ENCODE measurements around the gene KHDC1L.
"Not testable (repeated sequence)": the region's sequence is repeated elsewhere in the genome, so short reads cannot be mapped to it uniquely, and the experiment has no call there.

The KHDC1L gene

DNA sequence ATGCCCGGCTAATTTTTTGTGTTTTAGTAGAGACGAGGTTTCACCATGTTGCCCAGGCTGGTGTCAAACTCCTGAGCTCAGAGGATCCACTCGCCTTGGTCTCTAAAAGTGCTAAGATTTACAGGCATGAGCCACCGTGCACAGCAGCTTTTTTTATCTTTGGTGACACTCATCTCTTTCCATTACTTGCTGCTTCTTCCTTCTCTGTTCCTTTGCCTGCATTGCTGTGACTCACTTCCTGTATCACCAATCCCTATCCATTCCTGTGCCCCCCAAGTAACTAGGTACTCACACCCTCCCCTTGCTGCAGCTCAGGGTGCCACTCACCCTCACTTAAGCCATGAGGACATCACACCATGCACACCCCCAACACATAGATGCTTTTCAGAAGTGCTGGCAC lies 24.6 kb downstream of the KHDC1L start:
- no peak overlapping the region for H3K18ac ChIP-seq (ENCODE audit: low read depth in 1 of 2, low read length in 2 of 2)
- H2AK5ac ChIP-seq (ENCODE audit: low read length, severe bottlenecking), result no peak overlapping the region
- H2BK15ac ChIP-seq (ENCODE audit: low read depth, poor library complexity, severe bottlenecking), result no peak overlapping the region
- peak; percentile 18 for DNase-seq
- no peak overlapping the region for H3K14ac ChIP-seq (ENCODE audit: low read length in 2 of 2)
- H3K27ac ChIP-seq (ENCODE audit: low read length, poor library complexity, severe bottlenecking), result no peak overlapping the region
- H3K4me2 ChIP-seq (ENCODE audit: low read length, poor library complexity, severe bottlenecking), result no peak overlapping the region
- no peaks in the 10 kb centered on the region for H3K9me3 ChIP-seq (ENCODE audit: control insufficient read depth, low read length)
- H3K23ac ChIP-seq (ENCODE audit: low read length in 2 of 2), result no peak overlapping the region
- no peak overlapping the region for H3K9ac ChIP-seq (ENCODE audit: low read length)
- H2BK12ac ChIP-seq (ENCODE audit: low read length in 2 of 2), result no peak overlapping the region
- no peak overlapping the region for H2BK120ac ChIP-seq (ENCODE audit: low read depth, low read length)
- no peaks in the 10 kb centered on the region for H3K36me3 ChIP-seq (ENCODE audit: control insufficient read depth in 1 of 2, insufficient read depth in 2 of 2, low read depth in 1 of 2, low read length in 2 of 2)
- H3K4ac ChIP-seq (ENCODE audit: low read depth in 1 of 2, low read length in 2 of 2), result no peak overlapping the region
- H3K4me3 ChIP-seq (ENCODE audit: insufficient read depth in 1 of 2, low read depth in 1 of 2, low read length in 2 of 2), result no peak overlapping the region
- H4K8ac ChIP-seq (ENCODE audit: low read length), result no peak overlapping the region
- H3K27me3 ChIP-seq (ENCODE audit: control insufficient read depth in 1 of 2, insufficient read depth in 1 of 2, low read length in 2 of 2), result no peaks in the 10 kb centered on the region
- H4K91ac ChIP-seq (ENCODE audit: low read length), result no peak overlapping the region
- no peak overlapping the region for H2AFZ ChIP-seq (ENCODE audit: low read depth, low read length)
- WGBS, result 62% methylated on average over 4 of the region's 4 CpGs
- peaks cover 2% of the 10 kb centered on the region for H3K4me1 ChIP-seq (ENCODE audit: control insufficient read depth, insufficient read depth, low read depth, low read length)
- no peaks in the 10 kb centered on the region for H3K79me1 ChIP-seq (replicated peaks; ENCODE audit: low read length, poor library complexity, severe bottlenecking)
- no peak overlapping the region for H2BK5ac ChIP-seq (ENCODE audit: low read depth, low read length, poor library complexity, severe bottlenecking)

DNA sequence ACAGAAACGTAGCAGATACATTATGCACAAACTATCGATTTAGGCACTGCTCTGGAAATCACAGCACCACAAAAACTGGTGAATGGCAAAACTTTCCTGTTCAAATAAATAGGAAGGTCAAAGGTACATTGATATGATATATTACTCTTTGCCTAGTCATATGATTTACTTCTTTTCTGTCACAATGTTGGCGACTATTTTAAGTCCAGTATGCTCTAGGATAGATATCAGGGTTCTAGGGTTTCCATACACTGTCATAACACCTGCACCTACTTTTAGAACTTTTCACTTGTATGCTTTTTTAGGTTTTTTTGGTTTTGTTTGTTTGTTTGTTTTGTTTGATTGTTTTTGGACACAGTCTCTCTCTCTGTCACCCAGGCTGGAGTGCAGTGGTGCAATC lies 25.0 kb downstream of the KHDC1L start:
- Histone ChIP-seq H3K27ac (ENCODE audit: low read length, poor library complexity, severe bottlenecking) (no peak overlapping the region), H3K4me2 (ENCODE audit: low read length, poor library complexity, severe bottlenecking) (no peak overlapping the region), H3K4me3 (ENCODE audit: insufficient read depth in 1 of 2, low read depth in 1 of 2, low read length in 2 of 2) (no peak overlapping the region), H2AK5ac (ENCODE audit: low read length, severe bottlenecking) (no peak overlapping the region), H3K23ac (ENCODE audit: low read length in 2 of 2) (no peak overlapping the region), H4K91ac (ENCODE audit: low read length) (no peak overlapping the region), H3K4me1 (ENCODE audit: control insufficient read depth, insufficient read depth, low read depth, low read length) (peaks cover 2% of the 10 kb centered on the region), H3K79me1 (replicated peaks; ENCODE audit: low read length, poor library complexity, severe bottlenecking) (no peaks in the 10 kb centered on the region), H2BK15ac (ENCODE audit: low read depth, poor library complexity, severe bottlenecking) (no peak overlapping the region), H3K14ac (ENCODE audit: low read length in 2 of 2) (no peak overlapping the region), H3K4ac (ENCODE audit: low read depth in 1 of 2, low read length in 2 of 2) (no peak overlapping the region), H2AFZ (ENCODE audit: low read depth, low read length) (no peak overlapping the region), H3K18ac (ENCODE audit: low read depth in 1 of 2, low read length in 2 of 2) (no peak overlapping the region), H2BK120ac (ENCODE audit: low read depth, low read length) (no peak overlapping the region), H3K27me3 (ENCODE audit: control insufficient read depth in 1 of 2, insufficient read depth in 1 of 2, low read length in 2 of 2) (peaks cover 0 to under 1% of the 10 kb centered on the region in 2 experiments), H2BK12ac (ENCODE audit: low read length in 2 of 2) (no peak overlapping the region), H4K8ac (ENCODE audit: low read length) (no peak overlapping the region), H2BK5ac (ENCODE audit: low read depth, low read length, poor library complexity, severe bottlenecking) (no peak overlapping the region), H3K36me3 (ENCODE audit: control insufficient read depth in 1 of 2, insufficient read depth in 2 of 2, low read depth in 1 of 2, low read length in 2 of 2) (no peaks in the 10 kb centered on the region), H3K9ac (ENCODE audit: low read length) (no peak overlapping the region), H3K9me3 (ENCODE audit: control insufficient read depth, low read length) (no peaks in the 10 kb centered on the region)
- DNase-seq, result no peak
- 92% methylated on average over 1 of the region's 3 CpGs for WGBS

DNA sequence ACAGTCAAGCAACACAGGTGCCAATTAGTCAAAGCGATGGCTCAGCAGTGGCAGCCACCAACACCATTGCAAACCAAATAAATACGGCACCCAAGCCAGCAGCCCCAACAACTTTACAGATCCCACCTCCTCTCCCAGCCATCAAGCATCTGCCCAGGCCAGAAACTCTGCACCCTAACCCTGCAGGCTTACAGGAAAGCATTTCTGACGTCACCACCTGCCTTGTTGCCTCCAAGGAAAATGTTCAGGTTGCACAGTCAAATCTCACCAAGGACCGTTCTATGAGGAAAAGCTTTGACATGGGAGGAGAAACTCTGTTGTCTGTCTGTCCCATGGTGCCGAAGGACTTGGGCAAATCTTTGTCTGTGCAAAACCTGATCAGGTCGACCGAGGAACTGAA lies 30.6 kb downstream of the KHDC1L start:
- Histone ChIP-seq H3K4me1 (ENCODE audit: control insufficient read depth, insufficient read depth, low read depth, low read length) (no peaks in the 10 kb centered on the region), H3K79me1 (replicated peaks; ENCODE audit: low read length, poor library complexity, severe bottlenecking) (no peaks in the 10 kb centered on the region), H3K9me3 (ENCODE audit: control insufficient read depth, low read length) (no peaks in the 10 kb centered on the region), H2BK15ac (ENCODE audit: low read depth, poor library complexity, severe bottlenecking) (no peak overlapping the region), H3K23ac (ENCODE audit: low read length in 2 of 2) (no peak overlapping the region), H2AK5ac (ENCODE audit: low read length, severe bottlenecking) (no peak overlapping the region), H3K4ac (ENCODE audit: low read depth in 1 of 2, low read length in 2 of 2) (no peak overlapping the region), H3K9ac (ENCODE audit: low read length) (no peak overlapping the region), H3K4me3 (ENCODE audit: insufficient read depth in 1 of 2, low read depth in 1 of 2, low read length in 2 of 2) (no peak overlapping the region), H3K36me3 (ENCODE audit: control insufficient read depth in 1 of 2, insufficient read depth in 2 of 2, low read depth in 1 of 2, low read length in 2 of 2) (no peaks in the 10 kb centered on the region), H2AFZ (ENCODE audit: low read depth, low read length) (no peak overlapping the region), H2BK12ac (ENCODE audit: low read length in 2 of 2) (no peak overlapping the region), H3K14ac (ENCODE audit: low read length in 2 of 2) (no peak overlapping the region), H4K91ac (ENCODE audit: low read length) (no peak overlapping the region), H2BK5ac (ENCODE audit: low read depth, low read length, poor library complexity, severe bottlenecking) (no peak overlapping the region), H3K27ac (ENCODE audit: low read length, poor library complexity, severe bottlenecking) (no peak overlapping the region), H4K8ac (ENCODE audit: low read length) (no peak overlapping the region), H3K4me2 (ENCODE audit: low read length, poor library complexity, severe bottlenecking) (no peak overlapping the region), H3K18ac (ENCODE audit: low read depth in 1 of 2, low read length in 2 of 2) (no peak overlapping the region), H3K27me3 (ENCODE audit: control insufficient read depth in 1 of 2, insufficient read depth in 1 of 2, low read length in 2 of 2) (peaks cover 0 to 5% of the 10 kb centered on the region in 2 experiments), H2BK120ac (ENCODE audit: low read depth, low read length) (no peak overlapping the region)
- 93% methylated on average over 7 of the region's 7 CpGs for whole genome bisulfite sequencing
- DNase-seq, result no peak

DNA sequence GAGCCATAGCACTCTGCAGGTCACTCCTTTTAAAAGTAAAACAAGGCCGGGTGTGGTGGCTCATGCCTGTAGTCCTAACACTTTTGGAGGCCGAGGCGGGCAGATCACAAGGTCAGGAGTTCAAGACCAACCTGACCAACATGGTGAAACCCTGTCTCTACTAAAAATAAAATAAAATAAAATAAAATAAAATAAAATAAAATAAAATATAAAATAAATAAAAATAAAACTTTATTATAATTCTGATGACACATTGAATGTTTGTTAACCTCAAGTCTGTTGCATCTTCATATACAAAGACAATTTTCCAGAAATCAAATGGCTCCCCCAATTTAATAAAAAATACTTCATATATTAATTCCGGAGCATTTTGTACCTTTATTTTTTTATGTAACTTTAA lies 32.0 kb downstream of the KHDC1L start:
- not testable (repeated sequence) for DNase-seq; H2BK120ac ChIP-seq (ENCODE audit: low read depth, low read length); H3K27me3 ChIP-seq (ENCODE audit: control insufficient read depth in 1 of 2, insufficient read depth in 1 of 2, low read length in 2 of 2); H3K4ac ChIP-seq (ENCODE audit: low read depth in 1 of 2, low read length in 2 of 2); H2AK5ac ChIP-seq (ENCODE audit: low read length, severe bottlenecking); H3K9ac ChIP-seq (ENCODE audit: low read length); H3K79me1 ChIP-seq (replicated peaks; ENCODE audit: low read length, poor library complexity, severe bottlenecking); H3K4me2 ChIP-seq (ENCODE audit: low read length, poor library complexity, severe bottlenecking); H3K23ac ChIP-seq (ENCODE audit: low read length in 2 of 2); H4K8ac ChIP-seq (ENCODE audit: low read length); H2BK5ac ChIP-seq (ENCODE audit: low read depth, low read length, poor library complexity, severe bottlenecking); H3K27ac ChIP-seq (ENCODE audit: low read length, poor library complexity, severe bottlenecking); H2AFZ ChIP-seq (ENCODE audit: low read depth, low read length); H3K4me3 ChIP-seq (ENCODE audit: insufficient read depth in 1 of 2, low read depth in 1 of 2, low read length in 2 of 2); H2BK15ac ChIP-seq (ENCODE audit: low read depth, poor library complexity, severe bottlenecking); H3K14ac ChIP-seq (ENCODE audit: low read length in 2 of 2); H3K4me1 ChIP-seq (ENCODE audit: control insufficient read depth, insufficient read depth, low read depth, low read length); H3K36me3 ChIP-seq (ENCODE audit: control insufficient read depth in 1 of 2, insufficient read depth in 2 of 2, low read depth in 1 of 2, low read length in 2 of 2); H3K9me3 ChIP-seq (ENCODE audit: control insufficient read depth, low read length); H4K91ac ChIP-seq (ENCODE audit: low read length); H2BK12ac ChIP-seq (ENCODE audit: low read length in 2 of 2); H3K18ac ChIP-seq (ENCODE audit: low read depth in 1 of 2, low read length in 2 of 2)
- 95% methylated on average over 1 of the region's 4 CpGs for WGBS

Measured in mesenchymal stem cell (in vitro differentiated cells and primary cell).